Parathyroid adenoma (tissue), 2 donors: Measurements from ENCODE around the gene AMDHD2.

ENCODE experiments used
- H2AFZ ChIP-seq: fragments of 300-600 bp; sonication (generic); one replicate; pipeline ENCODE4 v1.7.0; 2017; ENCODE audit warnings: antibody characterized with exemption, mild to moderate bottlenecking
- H3K27ac ChIP-seq: fragments of 300-600 bp; sonication (generic); one replicate; pipeline ENCODE4 v1.7.0; 2017
- H3K27me3 ChIP-seq: fragments of 300-600 bp; sonication (generic); one replicate; pipeline ENCODE4 v1.7.0; 2017; ENCODE audit warnings: low read length; ENCODE audit not compliant: control insufficient read depth, insufficient read depth
- H3K36me3 ChIP-seq: fragments of 300-600 bp; sonication (generic); one replicate; pipeline ENCODE4 v1.7.0; 2017; ENCODE audit warnings: low read length; ENCODE audit not compliant: control insufficient read depth, insufficient read depth
- H3K4me1 ChIP-seq: fragments of 300-600 bp; sonication (generic); one replicate; pipeline ENCODE4 v1.7.0; 2017; ENCODE audit warnings: control low read depth
- H3K4me2 ChIP-seq: fragments of 300-600 bp; sonication (generic); one replicate; pipeline ENCODE4 v1.7.0; 2017; ENCODE audit warnings: low read length
- H3K4me3 ChIP-seq: fragments of 300-600 bp; sonication (generic); one replicate; pipeline ENCODE4 v1.7.0; 2017; ENCODE audit warnings: low read depth, low read length
- H3K79me2 ChIP-seq: fragments of 300-600 bp; sonication (generic); one replicate; pipeline ENCODE4 v1.7.0; 2017; ENCODE audit warnings: control low read depth
- H3K9ac ChIP-seq: fragments of 300-600 bp; sonication (generic); one replicate; pipeline ENCODE4 v1.7.0; 2017; ENCODE audit warnings: mild to moderate bottlenecking
- H3K9me3 ChIP-seq: fragments of 300-600 bp; sonication (generic); one replicate; pipeline ENCODE4 v1.7.0; 2017; ENCODE audit warnings: low read length; ENCODE audit not compliant: control insufficient read depth
- CTCF ChIP-seq: fragments of 300-600 bp; sonication (generic); IDR thresholded peaks from one replicate; pipeline ENCODE4 v1.7.0; 2017; ENCODE audit warnings: antibody characterized with exemption, mild to moderate bottlenecking
- donor health status: primary hyperparathyroidism.

AMDHD2 gene

GRCh38 chr16:2485811-2486507 is 34.2 kb upstream of the AMDHD2 start:
- Histone ChIP-seq H3K4me1 (no peaks in the 10 kb centered on the region), H3K4me3 (no peak overlapping the region), H3K9me3 (no peaks in the 10 kb centered on the region), H3K9ac (no peak overlapping the region), H3K79me2 (peaks cover 14% of the 10 kb centered on the region), H3K36me3 (no peaks in the 10 kb centered on the region), H3K27ac (no peak overlapping the region), H3K27me3 (no peaks in the 10 kb centered on the region), H2AFZ (no peak overlapping the region), H3K4me2 (no peak overlapping the region)
- TF ChIP-seq CTCF: no peak

GRCh38 chr16:2486645-2487516 is 33.3 kb upstream of the AMDHD2 start:
- no peak overlapping the region for H3K4me2 ChIP-seq
- H3K79me2 ChIP-seq: peaks cover 13% of the 10 kb centered on the region
- no peak overlapping the region for H3K4me3 ChIP-seq
- H3K27me3 ChIP-seq: no peaks in the 10 kb centered on the region
- H2AFZ ChIP-seq: no peak overlapping the region
- H3K9me3 ChIP-seq: no peaks in the 10 kb centered on the region
- H3K9ac ChIP-seq: no peak overlapping the region
- no peak overlapping the region for H3K27ac ChIP-seq
- peak; percentile 32 for TF ChIP-seq CTCF
- H3K4me1 ChIP-seq: no peaks in the 10 kb centered on the region
- H3K36me3 ChIP-seq: no peaks in the 10 kb centered on the region

DNA sequence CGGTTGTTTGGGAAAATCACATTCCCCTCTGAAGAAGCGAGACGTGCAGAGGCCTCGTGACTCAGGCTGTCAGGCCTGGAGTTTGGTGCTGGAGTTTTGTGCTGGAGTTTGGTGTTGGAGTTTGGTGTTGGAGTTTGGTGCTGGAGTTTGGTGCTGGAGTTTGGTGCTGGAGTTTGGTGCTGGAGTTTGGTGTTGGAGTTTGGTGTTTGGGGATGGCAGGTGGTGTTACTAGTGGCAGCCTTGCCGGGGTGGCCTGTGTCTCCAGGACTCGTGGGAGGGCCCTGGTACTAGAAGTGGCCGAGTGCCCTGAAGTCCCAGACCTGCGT is 32.7 kb upstream of the AMDHD2 start:
- Histone ChIP-seq H3K9me3 (no peaks in the 10 kb centered on the region), H3K27me3 (no peaks in the 10 kb centered on the region), H3K4me3 (no peak overlapping the region), H3K4me2 (no peak overlapping the region), H3K27ac (no peak overlapping the region), H3K36me3 (no peaks in the 10 kb centered on the region), H3K79me2 (peaks cover 12% of the 10 kb centered on the region), H3K4me1 (no peaks in the 10 kb centered on the region), H2AFZ (no peak overlapping the region), H3K9ac (no peak overlapping the region)
- no peak for TF ChIP-seq CTCF

- Histone ChIP-seq H3K9me3 (no peaks in the 10 kb centered on the region), H3K36me3 (no peaks in the 10 kb centered on the region), H3K4me1 (no peaks in the 10 kb centered on the region), H3K27ac (no peak overlapping the region), H2AFZ (no peak overlapping the region), H3K79me2 (peaks cover 12% of the 10 kb centered on the region), H3K9ac (no peak overlapping the region), H3K4me2 (no peak overlapping the region), H3K27me3 (no peaks in the 10 kb centered on the region), H3K4me3 (no peak overlapping the region)
- no peak for TF ChIP-seq CTCF
These were observed 32.2 kb upstream of the AMDHD2 start for GRCh38 chr16:2487903-2488531.
